GM21360 (cell line): ENCODE measurements around the gene SLC1A3.
"Not testable (repeated sequence)": the region's sequence is repeated elsewhere in the genome, so short reads cannot be mapped to it uniquely, and the experiment has no call there.

Source experiments
- ATAC-seq: cut with Tn5 transposase; IDR thresholded peaks from one replicate; pipeline ENCODE4 v1.9.1; 2021; ENCODE audit warnings: mild to moderate bottlenecking, moderate library complexity; ENCODE audit not compliant: unreplicated experiment

The SLC1A3 gene

GRCh38 chr5:36630201-36631145 is 24.1 kb downstream of the SLC1A3 start:
- ATAC-seq: no peak

- no peak for ATAC-seq
These were observed 24.7 kb downstream of the SLC1A3 start for GRCh38 chr5:36631154-36631553.

- no peak for ATAC-seq
These were observed 25.4 kb downstream of the SLC1A3 start for GRCh38 chr5:36631620-36632362.

- no peak for ATAC-seq
These were observed 25.9 kb downstream of the SLC1A3 start for GRCh38 chr5:36632363-36632664.

- ATAC-seq: no peak
These were observed 29.4 kb downstream of the SLC1A3 start for GRCh38 chr5:36635721-36636390.

- no peak for ATAC-seq
These were observed 30.7 kb downstream of the SLC1A3 start for GRCh38 chr5:36637101-36637500.

GRCh38 chr5:36637516-36637915 is 31.1 kb downstream of the SLC1A3 start:
- ATAC-seq: no peak

- no peak for ATAC-seq
These were observed 31.6 kb downstream of the SLC1A3 start for GRCh38 chr5:36638056-36638455.

GRCh38 chr5:36640949-36641348 is 34.5 kb downstream of the SLC1A3 start:
- no peak for ATAC-seq

GRCh38 chr5:36641431-36641830 is 35.0 kb downstream of the SLC1A3 start:
- no peak for ATAC-seq

GRCh38 chr5:36642089-36642488 is 35.7 kb downstream of the SLC1A3 start:
- ATAC-seq: no peak

- no peak for ATAC-seq
These were observed 36.8 kb downstream of the SLC1A3 start for GRCh38 chr5:36643162-36643561.

GRCh38 chr5:36643841-36644240 is 37.4 kb downstream of the SLC1A3 start:
- not testable (repeated sequence) for ATAC-seq

GRCh38 chr5:36644727-36645126 is 38.3 kb downstream of the SLC1A3 start:
- ATAC-seq: no peak

GRCh38 chr5:36646100-36646499 is 39.7 kb downstream of the SLC1A3 start:
- ATAC-seq: no peak

- no peak for ATAC-seq
These were observed 40.2 kb downstream of the SLC1A3 start for GRCh38 chr5:36646507-36647023.

GRCh38 chr5:36647046-36647445 is 40.6 kb downstream of the SLC1A3 start:
- ATAC-seq: no peak

GRCh38 chr5:36648426-36648825 is 42.0 kb downstream of the SLC1A3 start:
- no peak for ATAC-seq

GRCh38 chr5:36651761-36652685 is 45.6 kb downstream of the SLC1A3 start:
- ATAC-seq: no peak

- no peak for ATAC-seq
These were observed 46.8 kb downstream of the SLC1A3 start for GRCh38 chr5:36653044-36653705.
